Upper lobe of right lung (tissue), 1 donor: Measurements from ENCODE around the gene PCP2. TPM values are rescaled to one million over a fixed set of nuclear protein-coding genes. Genes with fewer than 3 reads are reported as not detected.

ENCODE experiments used
- ATAC-seq: fragments of 200-7000 bp; cut with Tn5 transposase; one replicate; pipeline ENCODE4 v1.9.1; 2020; ENCODE audit warnings: mild to moderate bottlenecking, moderate library complexity
- DNase-seq: peaks from one replicate; pipeline ENCODE4 v3.0.0-alpha.2; 2020
- H3K27ac ChIP-seq: fragments of 200-600 bp; one replicate; pipeline ENCODE4 v1.8.0; 2022
- H3K27me3 ChIP-seq: fragments of 200-600 bp; one replicate; pipeline ENCODE4 v1.8.0; 2022; ENCODE audit warnings: mild to moderate bottlenecking
- H3K36me3 ChIP-seq: fragments of 200-600 bp; one replicate; pipeline ENCODE4 v1.8.0; 2022
- H3K4me1 ChIP-seq: fragments of 200-600 bp; one replicate; pipeline ENCODE4 v1.8.0; 2022
- H3K4me3 ChIP-seq: fragments of 200-600 bp; one replicate; pipeline ENCODE4 v1.8.0; 2022; ENCODE audit warnings: mild to moderate bottlenecking
- H3K9me3 ChIP-seq: fragments of 200-600 bp; one replicate; pipeline ENCODE4 v1.8.0; 2022
- CTCF ChIP-seq: fragments of 200-600 bp; IDR thresholded peaks from one replicate; pipeline ENCODE4 v1.8.0; 2022; ENCODE audit warnings: antibody characterized with exemption
- intact Hi-C: fragments of 100-400 bp; cut with DNase I; formaldehyde crosslinking; loops from one replicate; pipeline ENCODE4 v1.11.0; 2022
- microRNA-seq: library from miRNA; unstranded; fragments of <30 nt; microRNA quantifications from one replicate; pipeline ENCODE4 v1.2.0, GENCODE V29; 2020; ENCODE audit warnings: borderline microRNAs expressed
- total RNA-seq: library from RNA; stranded (reverse); fragmentation: NEBNext Ultra II Directional; extraction: Animal tissue kit (Norgen Biotek cat#: 25700); gene quantifications from one replicate; pipeline ENCODE4 v1.2.1, GENCODE V29; 2021
- donor health status: DM: no; HTN: yes; CAD: no; lungs with severe emphysema.

Gene PCP2
- total RNA-seq, 1 donor from 2014 or later = 3.5 TPM

GRCh38 chr19:7595466-7596133 lies 37.9 kb downstream of the PCP2 start, which contains the start of gene CAMSAP3:
CAMSAP3 (plus strand) TSS chr19:7595863; CDS start chr19:7596003, 140 bp downstream.
- Histone ChIP-seq H3K27ac (no peak within 1 kb of the TSS), H3K9me3 (no peaks in the 10 kb centered on the region), H3K36me3 (no peaks in the 10 kb centered on the region), H3K4me3 (peak within 1 kb of the TSS; percentile 53), H3K4me1 (no peaks in the 10 kb centered on the region), H3K27me3 (peaks cover 33% of the 10 kb centered on the region)
- peak; percentile 85 for DNase-seq
- intact Hi-C loops = no loop called here
- peak; percentile 94 for ATAC-seq
- no peak for TF ChIP-seq CTCF

GRCh38 chr19:7590256-7590655 lies 43.3 kb downstream of the PCP2 start:
- no peak for TF ChIP-seq CTCF
- no peaks in the 10 kb centered on the region for H3K9me3 ChIP-seq
- H3K4me3 ChIP-seq = no peak overlapping the region
- H3K4me1 ChIP-seq = no peaks in the 10 kb centered on the region
- DNase-seq (no peak), ATAC-seq (peak; percentile 64)
- no peaks in the 10 kb centered on the region for H3K36me3 ChIP-seq
- peaks cover 17% of the 10 kb centered on the region for H3K27me3 ChIP-seq
- intact Hi-C loops = no loop called here
- H3K27ac ChIP-seq = no peak overlapping the region

GRCh38 chr19:7589822-7590221 lies 43.7 kb downstream of the PCP2 start:
- H3K9me3 ChIP-seq = no peaks in the 10 kb centered on the region
- intact Hi-C loops = no loop called here
- ATAC-seq (no peak), DNase-seq (no peak)
- no peaks in the 10 kb centered on the region for H3K36me3 ChIP-seq
- no peak for TF ChIP-seq CTCF
- no peaks in the 10 kb centered on the region for H3K4me1 ChIP-seq
- no peak overlapping the region for H3K27ac ChIP-seq
- H3K27me3 ChIP-seq = peaks cover 13% of the 10 kb centered on the region
- no peak overlapping the region for H3K4me3 ChIP-seq

GRCh38 chr19:7582446-7582845 lies 51.1 kb downstream of the PCP2 start:
- DNase-seq (no peak), ATAC-seq (peak; percentile 72)
- intact Hi-C loops = no loop called here
- H3K27me3 ChIP-seq = no peaks in the 10 kb centered on the region
- no peaks in the 10 kb centered on the region for H3K9me3 ChIP-seq
- H3K36me3 ChIP-seq = no peaks in the 10 kb centered on the region
- H3K4me3 ChIP-seq = no peak overlapping the region
- no peak for TF ChIP-seq CTCF
- no peak overlapping the region for H3K27ac ChIP-seq
- H3K4me1 ChIP-seq = no peaks in the 10 kb centered on the region

Small RNAs within 50 kb of the gene (microRNA-seq; reads per million reads assigned to microRNA genes)
- not detected for gene MIR6792

Other genes starting within 250 kb of the PCP2 start
- gene PEX11G, start 144.7 kb downstream of the PCP2 start, total RNA-seq = 3.6 TPM
- 56.9 TPM for gene ZNF358, start 117.6 kb downstream of the PCP2 start, total RNA-seq
- 55.0 TPM for gene MCOLN1, start 111.1 kb downstream of the PCP2 start, total RNA-seq
- gene PNPLA6, start 98.0 kb downstream of the PCP2 start, total RNA-seq = 190 TPM
- gene CAMSAP3, start 37.9 kb downstream of the PCP2 start, total RNA-seq = 29.1 TPM
- gene XAB2, start 4.2 kb downstream of the PCP2 start, total RNA-seq = 42.3 TPM
- 93.2 TPM for gene PET100, start 3.9 kb downstream of the PCP2 start, total RNA-seq
- 162 TPM for gene STXBP2, start 3.4 kb upstream of the PCP2 start, total RNA-seq
- 12.5 TPM for gene RETN, start 35.3 kb upstream of the PCP2 start, total RNA-seq
- gene MCEMP1, start 43.4 kb upstream of the PCP2 start, total RNA-seq = 97.9 TPM
- gene TRAPPC5, start 47.1 kb upstream of the PCP2 start, total RNA-seq = 83.9 TPM
- 0.58 TPM for gene FCER2, start 68.4 kb upstream of the PCP2 start, total RNA-seq
- 1.4 TPM for gene CLEC4G, start 98.4 kb upstream of the PCP2 start, total RNA-seq
- 10.6 TPM for gene CD209, start 113.8 kb upstream of the PCP2 start, total RNA-seq
- 4.8 TPM for gene CLEC4M, start 129.5 kb upstream of the PCP2 start, total RNA-seq
- 15.5 TPM for gene EVI5L, start 196.5 kb upstream of the PCP2 start, total RNA-seq
- 2.6 TPM for gene PRR36, start 240.7 kb upstream of the PCP2 start, total RNA-seq